Fibroblast of the aortic adventitia (primary cell): ENCODE results near the gene OR10A3. TPM values are rescaled to one million over a fixed set of nuclear protein-coding genes. Genes with fewer than 3 reads are reported as not detected.

Source experiments
- DNase-seq: peaks from one replicate; pipeline ENCODE4 v3.0.0-alpha.2; 2010; ENCODE audit warnings: low read depth
- H3K4me3 ChIP-seq: 2 replicates; pipeline ENCODE4 v1.5.1; 2011; ENCODE audit warnings: low read depth, mild to moderate bottlenecking, control low read depth, low read length, moderate library complexity
- small RNA-seq: library from RNA; depleted of rRNA; stranded (forward); fragments of <200 nt; gene quantifications from one replicate; pipeline ENCODE3, GENCODE V24; 2012
- total RNA-seq: library from RNA; depleted of rRNA; stranded (reverse); fragments of >200 nt; gene quantifications from 2 replicates; pipeline ENCODE4 v1.2.3, GENCODE V29; 2012; ENCODE audit warnings: low replicate concordance
- TF ChIP-seq, protein P1 (sequence below): IDR thresholded peaks from 2 replicates; pipeline ENCODE4 v1.5.1; 2011; ENCODE audit warnings: mild to moderate bottlenecking, low read length, control low read depth, inconsistent platforms; ENCODE audit not compliant: insufficient read depth

Gene OR10A3
- total RNA-seq, 1 donor = 0.09 TPM

DNA sequence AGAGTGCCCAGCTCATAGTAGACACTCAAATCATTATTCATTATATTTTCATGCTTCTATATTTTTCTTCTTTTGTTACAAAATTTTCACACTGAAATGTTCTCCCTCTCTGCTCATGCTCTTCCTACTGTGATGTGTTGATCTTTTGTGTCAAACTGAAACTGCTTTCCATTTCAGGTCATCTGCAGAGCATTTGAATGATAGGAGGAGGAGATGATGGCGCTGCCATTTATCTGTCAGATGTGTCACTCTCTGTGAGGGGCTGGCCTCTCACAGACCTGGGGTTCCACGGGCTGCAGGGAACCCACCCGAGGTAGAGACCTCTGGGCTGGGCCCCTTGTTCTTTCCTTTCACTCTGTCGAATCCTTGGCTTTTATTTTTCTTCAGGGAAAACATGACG is 51.5 kb downstream of the OR10A3 start:
- TF ChIP-seq, protein P1, sequence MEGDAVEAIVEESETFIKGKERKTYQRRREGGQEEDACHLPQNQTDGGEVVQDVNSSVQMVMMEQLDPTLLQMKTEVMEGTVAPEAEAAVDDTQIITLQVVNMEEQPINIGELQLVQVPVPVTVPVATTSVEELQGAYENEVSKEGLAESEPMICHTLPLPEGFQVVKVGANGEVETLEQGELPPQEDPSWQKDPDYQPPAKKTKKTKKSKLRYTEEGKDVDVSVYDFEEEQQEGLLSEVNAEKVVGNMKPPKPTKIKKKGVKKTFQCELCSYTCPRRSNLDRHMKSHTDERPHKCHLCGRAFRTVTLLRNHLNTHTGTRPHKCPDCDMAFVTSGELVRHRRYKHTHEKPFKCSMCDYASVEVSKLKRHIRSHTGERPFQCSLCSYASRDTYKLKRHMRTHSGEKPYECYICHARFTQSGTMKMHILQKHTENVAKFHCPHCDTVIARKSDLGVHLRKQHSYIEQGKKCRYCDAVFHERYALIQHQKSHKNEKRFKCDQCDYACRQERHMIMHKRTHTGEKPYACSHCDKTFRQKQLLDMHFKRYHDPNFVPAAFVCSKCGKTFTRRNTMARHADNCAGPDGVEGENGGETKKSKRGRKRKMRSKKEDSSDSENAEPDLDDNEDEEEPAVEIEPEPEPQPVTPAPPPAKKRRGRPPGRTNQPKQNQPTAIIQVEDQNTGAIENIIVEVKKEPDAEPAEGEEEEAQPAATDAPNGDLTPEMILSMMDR = no peak
- DNase-seq = no peak
- H3K4me3 ChIP-seq = peak overlapping the region; percentile 28

Small RNAs within 50 kb of the gene (small RNA-seq; reads per million reads assigned to genes)
- gene COX6CP5 (not detected), gene RNU6-943P (not detected)

Other genes starting within 250 kb of the OR10A3 start
- gene OVCH2, start 235.2 kb downstream of the OR10A3 start, total RNA-seq = not detected in 2 replicates
- gene OR5P2, start 144.8 kb downstream of the OR10A3 start, total RNA-seq = not detected in 2 replicates
- gene OR5P3, start 110.9 kb downstream of the OR10A3 start, total RNA-seq = not detected in 2 replicates
- 0.18 TPM in 1 of 2 replicates, not detected in the other for gene OR10A6, start 10.4 kb downstream of the OR10A3 start, total RNA-seq
- 1.7 and 6.8 TPM in 2 replicates for gene NLRP10, start 23.7 kb upstream of the OR10A3 start, total RNA-seq
- gene EIF3F, start 45.6 kb upstream of the OR10A3 start, total RNA-seq = 196 and 334 TPM in 2 replicates
- gene TUB, start 139.5 kb upstream of the OR10A3 start, total RNA-seq = 18.2 and 19.2 TPM in 2 replicates
- not detected in 2 replicates for gene RIC3, start 227.3 kb upstream of the OR10A3 start, total RNA-seq